Measurements from ENCODE around the gene GAD1. TPM values are rescaled to one million over a fixed set of nuclear protein-coding genes. Genes with fewer than 3 reads are reported as not detected.

The GAD1 gene
- total and polyA plus RNA-seq, 2 of the 4 experiments (the other 2 are of a cell fraction): not detected

GRCh38 chr2:170878505-170878904, 61.8 kb downstream of the GAD1 start:
- Histone ChIP-seq H2AFZ (replicated peaks; ENCODE audit: low read length, poor library complexity) (no peak overlapping the region), H3K4me2 (ENCODE audit: low read depth, low read length) (no peak overlapping the region; the same call in 1 of the 2 replicates), H3K36me3 (ENCODE audit: control insufficient read depth, insufficient read depth, low read length) (no peaks in the 10 kb centered on the region), H2AK9ac (replicated peaks; ENCODE audit: low read depth, low read length, poor library complexity) (no peak overlapping the region), H3K14ac (replicated peaks; ENCODE audit: low read depth, low read length) (no peak overlapping the region), H3K23ac (ENCODE audit: low read depth, low read length) (no peak overlapping the region), H4K20me1 (ENCODE audit: insufficient read depth, low read length) (no peaks in the 10 kb centered on the region), H2AK5ac (ENCODE audit: low read depth, low read length) (no peak overlapping the region), H3K9me3 (ENCODE audit: control insufficient read depth, insufficient read depth, low read length) (no peaks in the 10 kb centered on the region), H2BK20ac (ENCODE audit: low read depth, low read length) (no peak overlapping the region), H3K9ac (ENCODE audit: low read depth, low read length) (no peak overlapping the region), H3K18ac (ENCODE audit: low read depth, low read length) (no peak overlapping the region), H3K27ac (ENCODE audit: insufficient read depth, low read length) (no peak overlapping the region), H4K91ac (ENCODE audit: insufficient read depth, low read depth, low read length) (no peak overlapping the region), H2BK15ac (ENCODE audit: low read depth, low read length) (no peak overlapping the region), H4K8ac (ENCODE audit: low read depth in 2 of 2, low read length in 2 of 2) (no peak overlapping the region), H3K4me1 (ENCODE audit: control insufficient read depth, insufficient read depth, low read length) (no peaks in the 10 kb centered on the region), H3K9me1 (ENCODE audit: insufficient read depth, low read length) (no peaks in the 10 kb centered on the region), H2BK120ac (ENCODE audit: low read depth, low read length) (no peak overlapping the region), H3K4ac (ENCODE audit: low read depth, low read length) (no peak overlapping the region), H4K5ac (ENCODE audit: low read depth, low read length) (no peak overlapping the region), H2BK5ac (ENCODE audit: low read depth, low read length, poor library complexity, severe bottlenecking) (no peak overlapping the region), H3K4me3 (ENCODE audit: insufficient read depth, low read depth, low read length) (no peak overlapping the region), H3K27me3 (ENCODE audit: control insufficient read depth, insufficient read depth, low read length) (peaks cover 6% of the 10 kb centered on the region; the same call in 1 of the 2 replicates), H3K56ac (ENCODE audit: extremely low read depth, insufficient read depth, low read length) (no peak overlapping the region), H3K79me1 (ENCODE audit: low read depth in 1 of 2, low read length in 2 of 2) (no peaks in the 10 kb centered on the region)
- intact Hi-C loops (cut with micrococcal nuclease): no loop called here
- ChIA-PET POLR2A (ENCODE audit: unreplicated experiment) (no interaction called here), CTCF (no interaction called here)
- TF ChIP-seq CEBPB (IDR thresholded peaks at IDR 0.05; ENCODE audit: low read depth, low read length): no peak
- TF ChIP-seq NFE2L2 (IDR thresholded peaks at IDR 0.05; ENCODE audit: low read depth, low read length): no peak
- no peak for TF ChIP-seq POLR2A (IDR thresholded peaks at IDR 0.05; ENCODE audit: low read depth, low read length)
- no peak for TF ChIP-seq RCOR1 (IDR thresholded peaks at IDR 0.05; ENCODE audit: insufficient replicate concordance, low read length)
- no peak for TF ChIP-seq BHLHE40 (IDR thresholded peaks at IDR 0.05; ENCODE audit: low read depth, low read length)
- no peak for TF ChIP-seq SMC3 (IDR thresholded peaks at IDR 0.05; ENCODE audit: low read depth, low read length)
- no peak for TF ChIP-seq MAFK (IDR thresholded peaks at IDR 0.05; ENCODE audit: low read depth, low read length)
- TF ChIP-seq MAZ (IDR thresholded peaks at IDR 0.05; ENCODE audit: borderline replicate concordance, low read depth, low read length): no peak
- TF ChIP-seq FOS (IDR thresholded peaks at IDR 0.05; ENCODE audit: low read depth, low read length): no peak
- no peak for TF ChIP-seq CTCF (conservative IDR thresholded peaks at IDR 0.05; ENCODE audit: low read depth, low read length)
- TF ChIP-seq MXI1 (IDR thresholded peaks at IDR 0.05; ENCODE audit: borderline replicate concordance, low read depth, low read length): no peak
- no peak for TF ChIP-seq USF2 (IDR thresholded peaks at IDR 0.05; ENCODE audit: low read depth, low read length)
- TF ChIP-seq RAD21 (IDR thresholded peaks at IDR 0.05; ENCODE audit: low read length): no peak
- TF ChIP-seq CHD1 (IDR thresholded peaks at IDR 0.05; ENCODE audit: low read depth, low read length): no peak
- no peak for TF ChIP-seq ELK1 (IDR thresholded peaks at IDR 0.05; ENCODE audit: borderline replicate concordance, low read depth, low read length)
- no peak for TF ChIP-seq RFX5 (IDR thresholded peaks at IDR 0.05; ENCODE audit: low read depth, low read length)
- dilution Hi-C loops (cut with HindIII; ENCODE audit: low sequenced_read_pairs, unreplicated experiment): no loop called here
- peak; percentile 29; the same call in 1 of the 2 replicates for ATAC-seq (ENCODE audit: low read depth)
- in situ Hi-C loops (cut with MboI; ENCODE audit: low sequenced_read_pairs): no loop called here
- no CpG with 5 or more reads among the region's 1 CpG for WGBS, 2 experiments (ENCODE audit: extremely low coverage in 2 of 2, insufficient read length in 1 of 2)
- BruUV-seq (replicated peaks): no TSS peak
- DNase-seq: no peak

All from IMR-90 (cell line).